HG02571 (cell line): ENCODE measurements around the gene LMBRD2.
A peak's percentile ranks its signal among the peaks of the same experiment; 100 is the strongest.
"Not testable (repeated sequence)": the region's sequence is repeated elsewhere in the genome, so short reads cannot be mapped to it uniquely, and the experiment has no call there.

Source experiments
- ATAC-seq: cut with Tn5 transposase; IDR thresholded peaks from one replicate; pipeline ENCODE4 v1.9.1; 2021; ENCODE audit warnings: mild to moderate bottlenecking, moderate library complexity; ENCODE audit not compliant: unreplicated experiment

Gene LMBRD2

DNA sequence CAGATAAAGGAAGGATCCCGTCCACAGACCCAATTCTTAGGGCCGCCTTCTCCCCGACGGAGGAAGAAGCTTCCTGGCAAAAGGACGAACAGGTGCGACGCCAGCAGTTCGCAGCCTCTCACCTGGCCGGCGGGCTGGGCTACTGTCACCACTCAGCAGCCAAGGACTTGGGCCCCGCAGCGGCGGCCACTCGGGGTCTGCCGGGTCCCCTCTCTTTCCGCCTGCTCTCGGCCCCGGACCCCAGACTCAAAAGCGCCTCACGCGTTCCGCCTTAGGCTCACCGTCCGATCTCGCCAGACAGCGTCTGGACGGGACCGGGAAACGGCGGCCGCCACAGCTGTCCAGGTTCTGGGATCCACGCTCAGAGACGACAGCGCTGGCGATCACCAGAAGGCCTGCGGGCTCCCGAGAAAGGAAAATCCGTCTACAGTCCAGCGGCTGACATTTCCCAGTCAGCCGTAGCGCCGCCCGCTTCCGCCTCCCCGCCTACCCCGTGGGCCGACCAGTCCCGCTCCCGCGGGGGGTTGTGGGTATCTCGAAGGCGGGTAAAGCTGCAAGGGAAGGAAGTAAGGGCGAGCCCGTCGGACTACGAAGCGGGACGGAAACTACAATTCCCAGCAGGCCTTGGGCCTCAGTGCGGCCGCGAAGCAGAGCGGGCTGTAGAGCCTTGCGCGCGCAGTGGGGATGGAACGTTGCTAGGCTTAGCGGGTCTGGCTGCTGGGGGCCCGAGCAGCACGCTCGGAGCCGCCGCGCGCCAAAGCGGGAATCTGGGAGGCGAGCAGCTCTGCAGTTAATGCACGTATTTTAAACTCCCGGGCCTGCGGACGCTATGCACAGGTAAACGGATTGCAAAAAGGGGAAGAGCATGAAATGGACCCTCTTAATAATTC is at the start of gene LMBRD2, which contains the start of gene SKP2:
Gene LMBRD2 (minus strand): TSS at position 454 of the 890 bp plus-strand sequence. CDS start 8,538 bp downstream, outside the sequence.
Gene SKP2 (plus strand): TSS at position 678 of the 890 bp plus-strand sequence. CDS start 152 bp downstream, at position 830.
- ATAC-seq: peak; percentile 98

DNA sequence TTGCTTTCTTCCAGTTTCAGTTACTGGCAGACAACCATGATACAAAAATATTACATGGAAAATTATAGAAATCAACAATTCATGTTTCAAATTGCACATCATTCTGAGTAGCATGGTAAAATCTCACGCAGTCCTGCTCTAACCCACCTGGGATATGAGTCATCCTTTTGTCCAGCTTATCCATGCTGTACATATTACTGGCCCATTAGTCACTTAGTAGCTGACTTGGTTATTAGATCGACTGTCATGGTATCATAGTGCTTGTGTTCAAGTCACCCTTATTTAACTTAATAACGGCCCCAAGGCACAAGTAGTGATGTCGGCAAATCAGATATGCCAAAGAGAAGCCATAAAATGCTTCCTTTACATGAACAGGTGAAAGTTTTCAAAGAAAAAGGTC is 48.8 kb upstream of the LMBRD2 start:
- no peak for ATAC-seq

DNA sequence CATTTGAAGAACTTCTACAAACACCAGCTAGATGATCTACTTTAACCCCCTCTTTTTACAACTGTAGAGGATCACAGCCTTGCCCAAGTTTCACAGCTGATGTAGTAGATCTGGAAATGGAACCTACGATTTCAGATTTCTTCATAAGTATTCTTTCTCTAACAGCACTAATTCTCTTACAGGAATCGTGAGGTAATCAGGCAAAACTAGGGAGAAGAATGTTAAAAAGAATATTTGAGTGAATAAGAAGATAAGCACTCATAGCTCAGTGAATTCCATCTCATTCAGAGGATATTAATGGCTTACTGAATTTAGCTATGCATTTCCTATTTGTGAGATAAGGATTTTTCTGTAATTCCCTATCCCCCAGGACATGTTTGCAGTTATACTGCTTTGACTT is 47.9 kb upstream of the LMBRD2 start:
- ATAC-seq: no peak

DNA sequence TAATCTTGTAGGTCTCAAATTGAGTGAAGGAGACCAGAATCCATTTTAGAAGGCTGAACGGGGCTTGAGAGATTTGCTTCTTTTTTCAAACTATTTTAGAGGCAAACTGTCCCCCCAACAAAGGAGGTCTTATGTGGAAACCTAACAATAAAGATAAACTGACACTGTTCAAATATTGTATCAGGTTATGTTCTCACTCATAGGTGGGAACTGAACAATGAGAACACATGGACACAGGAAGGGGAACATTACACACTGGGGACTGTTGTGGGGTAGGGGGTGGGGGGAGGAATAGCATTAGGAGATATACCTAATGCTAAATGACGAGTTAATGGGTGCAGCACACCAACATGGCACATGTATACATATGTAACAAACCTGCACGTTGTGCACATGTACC is 47.1 kb upstream of the LMBRD2 start:
- not testable (repeated sequence) for ATAC-seq

DNA sequence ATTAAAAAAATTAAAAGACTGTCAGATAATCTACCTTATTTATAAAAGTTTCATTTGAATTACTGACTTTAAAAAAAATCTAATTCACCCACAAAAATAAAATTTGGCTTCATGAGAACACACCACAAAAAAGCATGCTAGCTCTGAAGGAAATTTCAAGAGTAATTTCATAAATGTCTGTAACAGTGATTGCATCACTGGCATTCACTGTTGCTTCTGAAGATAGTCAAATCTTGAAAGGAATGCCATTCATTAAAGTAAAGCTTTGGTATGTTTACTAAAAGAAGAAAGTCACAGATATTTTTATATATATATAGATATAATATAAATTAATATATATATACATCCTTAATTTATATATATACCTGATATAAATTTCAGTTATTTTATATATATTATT is 46.6 kb upstream of the LMBRD2 start:
- ATAC-seq: no peak

DNA sequence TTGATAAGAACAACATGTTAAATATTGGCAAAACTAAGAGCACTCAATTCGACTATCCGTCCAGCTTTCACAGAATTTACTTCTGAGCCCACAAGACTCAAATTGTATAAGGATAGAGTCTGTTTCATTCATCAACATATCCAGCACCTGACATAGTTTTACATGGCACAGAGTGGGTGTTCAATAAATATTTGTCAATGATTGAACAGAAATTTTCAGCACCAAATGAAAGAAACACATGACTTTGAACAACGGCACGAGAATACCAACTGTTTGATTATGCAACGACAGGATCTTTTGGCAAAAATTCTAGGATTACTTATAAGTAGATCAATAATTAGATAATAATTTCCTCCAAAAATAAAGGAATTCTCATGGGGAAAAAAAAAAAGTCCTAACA is 42.1 kb upstream of the LMBRD2 start:
- no peak for ATAC-seq

DNA sequence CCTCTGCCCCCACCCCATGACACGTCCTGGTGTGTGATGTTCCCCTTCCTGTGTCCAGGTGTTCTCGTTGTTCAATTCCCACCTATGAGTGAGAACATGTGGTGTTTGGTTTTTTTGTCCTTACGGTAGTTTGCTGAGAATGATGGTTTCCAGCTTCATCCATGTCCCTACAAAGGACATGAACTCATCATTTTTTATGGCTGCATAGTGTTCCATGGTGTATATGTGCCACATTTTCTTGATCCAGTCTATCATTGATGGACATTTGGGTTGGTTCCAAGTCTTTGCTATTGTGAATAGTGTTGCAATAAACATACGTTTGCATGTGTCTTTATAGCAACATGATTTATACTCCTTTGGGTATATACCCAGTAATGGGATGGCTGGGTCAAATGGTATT is 32.7 kb upstream of the LMBRD2 start:
- ATAC-seq: not testable (repeated sequence)

DNA sequence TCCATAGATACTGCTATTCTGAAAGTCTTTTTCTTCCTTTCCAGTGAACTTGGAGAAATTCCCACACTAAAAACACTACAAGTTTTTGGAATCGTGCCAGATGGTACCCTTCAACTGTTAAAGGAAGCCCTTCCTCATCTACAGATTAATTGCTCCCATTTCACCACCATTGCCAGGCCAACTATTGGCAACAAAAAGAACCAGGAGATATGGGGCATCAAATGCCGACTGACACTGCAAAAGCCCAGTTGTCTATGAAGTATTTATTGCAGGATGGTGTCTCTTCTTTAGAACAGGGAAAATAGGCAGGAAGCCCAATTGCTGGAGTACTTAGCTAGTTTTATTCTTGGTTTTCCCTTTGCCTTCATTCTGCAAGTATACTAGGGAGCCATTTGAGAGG is 30.1 kb upstream of the LMBRD2 start:
- no peak for ATAC-seq

DNA sequence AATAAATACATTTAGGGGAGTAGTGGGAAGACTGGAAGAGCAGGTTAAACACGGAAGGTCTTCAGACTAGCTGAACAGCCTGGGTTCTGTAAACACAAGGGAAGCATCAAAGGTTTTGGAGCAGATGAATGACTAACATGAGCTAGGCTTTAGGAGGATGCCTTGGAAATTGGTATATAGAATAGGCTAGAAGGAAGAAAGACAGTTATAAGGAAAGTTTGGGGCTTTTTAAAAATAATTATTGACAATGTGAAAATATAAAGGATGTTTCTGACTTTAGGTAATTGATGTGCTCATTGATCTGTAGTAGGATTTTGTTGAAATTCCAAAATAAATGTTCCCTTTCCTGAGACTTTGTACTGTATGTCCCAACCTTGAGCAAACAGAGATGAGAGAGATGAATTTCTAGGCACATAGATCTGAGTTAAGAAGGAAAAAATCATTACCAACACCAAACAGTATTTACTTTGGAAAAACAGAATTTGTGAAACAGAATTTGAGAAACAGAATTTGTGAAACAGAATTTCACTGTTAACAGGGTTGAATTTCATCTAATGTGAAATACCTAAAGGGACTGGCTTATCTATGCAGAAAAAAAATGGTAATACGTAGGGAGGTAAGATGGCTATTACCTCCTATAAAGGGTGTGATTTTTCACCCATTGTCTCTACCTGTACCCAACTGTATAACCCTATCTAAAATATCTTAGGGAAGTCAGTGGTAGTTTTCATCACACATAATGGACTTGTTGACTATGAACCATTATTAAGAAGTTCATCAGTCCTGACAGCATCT is 29.1 kb upstream of the LMBRD2 start:
- no peak for ATAC-seq

DNA sequence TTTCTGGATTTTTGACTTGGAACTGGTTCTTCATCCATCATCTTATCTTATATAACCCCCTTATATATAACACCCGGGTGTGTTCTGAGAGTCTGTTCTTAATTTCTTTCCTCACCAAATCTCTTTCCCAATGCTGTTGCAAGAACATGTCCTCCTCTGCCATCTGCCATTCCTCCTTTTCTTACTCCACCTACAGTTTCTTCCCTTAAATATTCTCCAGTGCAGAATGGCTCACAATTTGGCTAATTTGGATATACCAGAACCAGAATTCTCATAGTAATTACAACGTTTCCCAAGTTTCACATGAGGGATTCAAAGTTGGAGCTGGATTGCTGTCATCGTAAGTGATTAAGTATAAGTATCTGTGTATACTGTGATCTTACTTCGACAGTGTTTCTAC is 28.3 kb upstream of the LMBRD2 start:
- ATAC-seq: no peak

DNA sequence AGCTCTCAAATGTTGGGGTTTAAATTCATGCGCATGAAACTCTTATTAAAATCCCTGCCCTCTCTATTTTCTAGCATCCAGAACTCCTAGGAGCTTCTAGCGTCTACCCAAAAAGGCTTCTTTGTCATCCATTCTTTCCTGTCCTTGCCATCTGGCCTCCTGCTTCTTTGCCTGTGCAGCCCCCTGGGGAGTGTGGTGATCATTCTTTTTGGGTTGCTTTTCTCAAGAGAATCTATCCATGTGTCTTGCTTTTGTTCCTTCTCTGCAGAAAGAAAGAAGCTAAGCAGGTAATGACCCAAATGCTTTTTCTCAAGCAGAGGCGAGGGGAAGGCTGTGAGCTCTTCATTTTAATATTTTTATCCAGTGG is 26.8 kb upstream of the LMBRD2 start:
- ATAC-seq: no peak

DNA sequence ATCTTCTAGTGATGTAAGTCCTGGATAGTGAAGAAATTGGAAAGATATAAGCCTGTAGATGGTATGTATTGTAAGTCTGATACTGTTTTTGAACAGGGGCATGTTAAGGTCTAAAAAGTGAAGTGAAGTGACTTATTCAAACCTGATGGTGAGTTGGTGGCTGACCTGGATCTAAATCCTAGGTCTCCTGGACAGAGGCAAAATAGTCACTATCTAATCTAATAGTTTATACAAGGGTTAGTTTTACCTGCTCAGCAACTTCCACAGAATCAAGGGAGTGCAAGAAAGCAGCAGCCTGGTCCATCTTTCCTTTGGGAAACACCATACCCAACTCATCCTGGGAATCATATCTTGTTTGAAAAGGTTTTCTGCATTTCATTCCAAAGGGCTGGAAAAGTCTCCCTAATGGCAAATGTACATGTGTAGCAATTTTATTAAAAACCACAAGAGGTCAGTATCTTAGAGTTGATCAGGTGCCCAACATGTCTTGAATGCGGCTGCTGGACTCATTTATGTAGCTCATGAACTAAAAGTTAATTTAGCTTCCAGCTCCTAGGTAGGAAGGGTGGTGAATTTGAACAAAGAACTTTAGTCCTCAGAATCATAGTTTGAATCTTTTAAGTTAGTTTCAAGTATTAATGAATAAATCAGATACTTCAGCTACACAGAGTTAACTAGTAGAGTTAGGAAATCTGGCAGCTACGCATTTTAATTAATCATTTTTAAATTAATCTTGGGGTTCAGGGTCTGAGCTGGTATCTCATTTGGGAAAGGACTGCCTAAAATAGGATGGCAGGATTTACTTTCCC is 26.2 kb upstream of the LMBRD2 start:
- no peak for ATAC-seq

DNA sequence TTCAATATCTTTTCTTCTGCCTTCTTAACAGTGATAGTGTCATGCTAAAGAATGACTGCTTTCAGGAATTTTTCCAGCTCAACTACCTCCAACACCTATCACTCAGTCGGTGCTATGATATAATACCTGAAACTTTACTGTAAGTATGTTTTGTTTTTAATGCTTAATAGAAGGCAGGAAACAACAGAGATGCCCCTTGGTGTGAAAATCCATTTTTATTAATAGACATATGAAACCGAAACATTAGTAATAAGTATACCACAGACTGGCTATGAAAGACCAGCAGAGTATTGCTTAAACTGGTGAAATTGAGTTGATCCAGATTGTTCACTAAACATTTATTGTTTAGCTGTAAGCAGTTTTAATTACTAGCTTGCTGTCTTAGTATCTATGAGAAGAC is 25.5 kb upstream of the LMBRD2 start:
- ATAC-seq: peak; percentile 93

DNA sequence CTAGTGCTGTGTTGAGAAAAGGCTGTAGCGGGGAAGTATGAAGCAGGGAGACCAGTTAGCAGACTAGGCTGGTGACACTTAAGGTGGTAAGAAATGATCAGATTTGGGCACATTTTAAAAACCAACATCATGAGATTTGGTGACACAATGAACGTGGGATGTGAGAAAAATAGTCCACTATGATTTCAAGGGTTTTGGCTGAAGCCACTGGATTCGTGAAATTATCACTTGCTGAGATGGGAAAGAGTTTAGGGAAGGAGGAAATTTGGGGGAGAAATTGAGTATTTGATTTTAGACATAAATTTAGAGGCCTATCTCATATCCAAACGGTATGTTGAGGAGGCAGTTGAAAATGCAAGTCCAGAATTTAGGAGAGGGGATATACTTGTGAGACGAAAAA is 23.4 kb upstream of the LMBRD2 start:
- ATAC-seq: no peak

DNA sequence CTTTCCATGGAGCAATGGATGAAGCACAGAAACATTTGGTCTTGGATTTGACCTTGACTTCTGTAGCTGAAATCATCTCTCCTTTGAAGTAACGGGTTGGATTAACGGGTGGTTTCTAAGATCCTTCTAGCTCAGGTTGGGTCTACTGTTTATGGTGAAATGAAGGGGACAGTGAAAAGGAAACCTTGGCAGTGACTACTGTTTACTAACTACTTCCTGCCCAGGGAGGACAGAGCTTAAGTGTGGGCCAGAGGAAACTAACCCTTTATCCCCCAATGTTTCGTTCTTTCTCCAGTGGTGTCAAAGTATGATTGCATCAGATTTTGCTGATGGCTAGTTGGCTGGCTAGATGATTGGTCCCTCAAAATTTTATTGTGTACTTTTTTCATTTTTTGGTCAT is 22.4 kb upstream of the LMBRD2 start:
- no peak for ATAC-seq

DNA sequence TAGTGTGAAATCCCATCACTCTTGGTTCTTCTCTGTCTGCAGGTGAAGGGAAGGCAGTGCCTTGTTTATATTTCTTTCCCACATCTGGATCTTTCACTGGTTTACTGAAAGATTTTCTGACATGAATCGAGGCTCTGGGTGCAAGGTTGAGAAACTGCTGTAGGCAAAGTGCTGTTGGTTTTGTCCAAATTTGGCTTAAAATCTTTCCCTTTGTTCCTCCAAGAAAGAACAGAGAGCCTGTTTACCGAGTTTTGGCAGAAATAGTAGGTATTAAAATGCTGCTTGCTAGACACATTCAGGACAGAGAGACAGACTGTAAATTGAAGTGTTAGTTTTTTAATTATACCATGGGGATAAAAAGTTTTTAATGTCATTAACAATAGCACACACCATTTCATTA is 21.7 kb upstream of the LMBRD2 start:
- no peak for ATAC-seq

DNA sequence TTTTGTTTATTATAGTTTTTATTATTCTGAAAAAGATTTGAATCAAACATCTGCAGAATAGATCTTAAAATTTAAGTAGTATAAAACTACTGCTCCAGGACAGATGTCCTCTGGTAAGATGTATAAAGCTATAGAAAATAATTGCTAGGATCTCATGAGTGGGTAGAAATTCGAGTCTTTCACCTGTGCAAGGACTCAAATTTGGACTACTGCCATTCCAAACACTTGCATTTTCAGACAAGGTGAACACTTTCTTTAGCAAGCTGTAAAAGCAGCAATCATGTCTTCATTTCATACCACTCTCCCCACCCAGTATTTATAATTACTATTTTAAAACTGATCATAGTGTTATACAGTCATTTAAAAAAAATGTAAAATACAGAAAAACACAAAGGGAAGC is 20.9 kb upstream of the LMBRD2 start:
- no peak for ATAC-seq

DNA sequence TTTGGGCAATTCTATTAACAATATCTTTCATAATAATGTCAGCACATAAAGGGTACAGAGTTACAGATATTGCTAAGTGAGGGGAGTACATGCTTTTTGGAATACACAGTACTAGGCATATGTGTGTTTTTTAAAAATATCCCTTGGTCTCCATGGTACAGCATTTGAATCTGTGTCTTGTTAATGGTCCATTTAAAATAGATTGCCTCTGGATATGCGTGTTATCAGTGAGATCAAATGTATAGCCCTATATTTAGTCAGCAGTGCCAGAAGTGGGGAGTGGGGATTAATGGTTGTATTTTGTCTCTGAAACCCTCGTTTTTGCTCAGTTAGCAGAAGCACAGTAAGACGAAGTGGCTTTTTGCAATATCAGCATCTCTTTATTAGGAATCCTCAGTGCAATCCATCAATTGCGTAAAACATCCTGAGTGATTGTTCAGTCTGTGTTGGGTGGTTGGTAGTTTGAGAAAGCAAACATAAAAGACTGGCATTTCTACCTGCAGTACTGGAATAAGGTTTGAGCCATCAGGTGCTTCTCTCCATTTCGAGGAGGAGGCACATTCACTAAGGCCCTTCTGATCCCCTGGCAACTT is 19.2 kb upstream of the LMBRD2 start:
- ATAC-seq: no peak

DNA sequence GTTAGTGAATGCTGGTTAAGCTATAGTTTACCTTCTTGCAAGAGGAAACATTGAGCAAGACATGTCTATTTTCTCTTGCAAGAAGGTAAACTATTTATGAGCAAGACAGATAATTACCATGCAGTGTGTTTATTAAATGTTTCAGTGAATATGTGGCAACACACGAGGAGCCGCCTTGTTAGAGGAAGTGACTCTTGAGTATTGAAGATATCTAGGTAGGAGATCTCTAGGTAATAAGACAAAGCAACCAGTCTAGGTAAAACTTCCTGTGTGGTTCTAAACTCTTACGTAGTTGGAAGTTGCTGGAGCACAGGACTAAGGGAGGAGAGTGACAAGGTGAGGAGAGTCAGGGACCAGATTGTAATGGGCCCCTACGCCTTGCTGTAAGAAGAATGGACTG is 17.1 kb upstream of the LMBRD2 start:
- ATAC-seq: no peak

DNA sequence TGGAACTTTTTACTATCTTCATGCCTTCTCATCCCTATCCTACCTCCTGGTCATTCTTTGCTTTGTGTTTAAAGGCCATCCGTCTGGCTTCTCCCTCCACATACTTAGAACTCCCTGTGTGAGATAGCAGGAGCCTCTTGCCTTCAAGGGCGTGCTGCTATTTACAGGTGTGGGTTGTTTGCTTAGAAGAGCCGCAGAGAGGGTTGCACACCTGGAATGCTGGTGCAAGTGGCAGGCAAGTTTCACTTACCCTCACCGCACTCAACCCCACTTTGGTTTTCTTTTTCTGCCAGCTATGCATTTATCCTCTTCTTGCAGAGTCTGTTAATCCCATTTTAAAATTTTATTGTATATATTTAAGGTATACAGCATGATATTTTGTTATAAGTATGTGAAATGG is 12.8 kb upstream of the LMBRD2 start:
- ATAC-seq: no peak
